Motor neuron (in vitro differentiated cells): ENCODE measurements around the gene ANAPC16. TPM values are rescaled to one million over a fixed set of nuclear protein-coding genes. Genes with fewer than 3 reads are reported as not detected.
"Not testable (repeated sequence)": the region's sequence is repeated elsewhere in the genome, so short reads cannot be mapped to it uniquely, and the experiment has no call there.

Source experiments
- ATAC-seq, 8 experiments: fragments of 200-7000 bp; cut with Tn5 transposase; replicated peaks in 6 of 8; 2 replicates each; pipeline ENCODE4 v1.8.0; 2021; ENCODE audit warnings: mild to moderate bottlenecking in 8 of 8, moderate library complexity in 8 of 8
- H3K27ac ChIP-seq, 2 donors: fragments of 250-450 bp; sonication (Bioruptor Pico); 2 replicates each; pipeline ENCODE4 v1.9.0; 2021; ENCODE audit warnings: antibody characterized with exemption in 2 of 2, mild to moderate bottlenecking in 2 of 2, moderate library complexity in 1 of 2
- H3K4me1 ChIP-seq, 2 donors: fragments of 250-450 bp; sonication (Bioruptor Pico); replicated peaks in 1 of 2; 2 replicates each; pipeline ENCODE4 v1.6.1; 2021; ENCODE audit warnings: antibody characterized with exemption in 2 of 2, mild to moderate bottlenecking in 2 of 2, moderate library complexity in 1 of 2
- H3K4me3 ChIP-seq, 5 donors: fragments of 250-450 bp; sonication (Bioruptor Pico); 2 replicates each; pipeline ENCODE4 v1.9.0; 2021; ENCODE audit warnings: antibody characterized with exemption in 5 of 5, mild to moderate bottlenecking in 5 of 5, moderate library complexity in 4 of 5
- WGBS, 10 experiments: fragments of 450-650 bp; shearing (Covaris generic); methylation state at CpG; one replicate each; pipeline ENCODE4 v1.0.0; 2022; 5-methylcytosine and 5-hydroxymethylcytosine counted together
- in situ Hi-C, 9 experiments: fragments of 400-800 bp; cut with MboI; loops; one replicate each; pipeline ENCODE4 v1.15.0; 2021; ENCODE audit warnings: low sequenced_read_pairs in 9 of 9, low pct_unique_long_range_greater_than_20kb in 2 of 9; ENCODE audit not compliant: unreplicated experiment in 9 of 9
- total RNA-seq, 8 experiments: library from RNA; unstranded; fragments of 300-600 nt; gene quantifications; 2 replicates each; pipeline versions ENCODE4 v1.2.3 to v1.2.4, GENCODE V29; 2022

Gene ANAPC16
- total RNA-seq, 8 experiments from 2014 or later = 33.7 to 63.2 (median 49.7) TPM

DNA sequence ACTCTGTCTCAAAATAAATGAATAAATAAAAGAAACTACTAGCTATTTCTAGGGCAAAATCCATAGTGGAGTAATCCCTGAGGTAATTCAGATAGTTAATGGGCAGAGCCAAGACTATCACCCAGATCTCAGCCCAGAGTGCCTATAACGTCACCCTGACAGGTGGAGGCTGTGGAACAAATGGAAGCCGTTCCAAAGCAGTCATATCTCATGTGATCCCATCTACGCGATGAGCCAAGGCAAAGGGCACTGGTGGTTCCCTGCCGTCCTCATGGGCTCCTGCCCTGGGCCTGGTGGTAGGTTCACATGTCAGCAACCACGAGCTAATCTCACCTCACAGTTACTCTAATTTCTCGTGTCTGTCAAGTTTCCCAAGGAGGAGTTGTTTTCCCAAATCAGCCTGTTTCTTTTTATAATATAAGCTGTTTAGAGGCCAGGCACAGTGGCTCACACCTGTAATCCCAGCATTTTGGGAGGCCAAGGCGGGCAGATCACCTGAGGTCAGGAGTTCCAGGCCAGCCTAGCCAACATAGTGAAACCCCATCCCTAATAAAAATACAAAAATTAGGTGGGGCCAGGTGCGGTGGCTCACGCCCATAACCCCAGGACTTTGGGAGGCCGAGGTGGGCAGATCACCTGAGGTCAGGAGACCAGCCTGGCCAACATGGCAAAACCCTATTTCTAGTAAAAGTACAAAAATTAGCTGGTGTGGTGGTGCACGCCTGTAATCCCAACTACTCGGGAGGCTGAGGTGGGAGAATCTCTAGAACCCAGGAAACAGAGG lies 22.8 kb downstream of the ANAPC16 start:
- in situ Hi-C loops = loop anchor here in 1 of 9 experiments (25.0 kb wide), 1 partner anchor 99 kb away; no protein-coding TSS in a partner anchor
- Histone ChIP-seq H3K4me1 (no peaks in the 10 kb centered on the region), H3K4me3 (no peak overlapping the region), H3K27ac (no peak overlapping the region)
- WGBS, 10 experiments = 92 to 100% (median 100%) methylated on average over 1 to 12 of the region's 13 CpGs; no CpG with 5 or more reads in 2 of the 10 experiments
- no peak for ATAC-seq

DNA sequence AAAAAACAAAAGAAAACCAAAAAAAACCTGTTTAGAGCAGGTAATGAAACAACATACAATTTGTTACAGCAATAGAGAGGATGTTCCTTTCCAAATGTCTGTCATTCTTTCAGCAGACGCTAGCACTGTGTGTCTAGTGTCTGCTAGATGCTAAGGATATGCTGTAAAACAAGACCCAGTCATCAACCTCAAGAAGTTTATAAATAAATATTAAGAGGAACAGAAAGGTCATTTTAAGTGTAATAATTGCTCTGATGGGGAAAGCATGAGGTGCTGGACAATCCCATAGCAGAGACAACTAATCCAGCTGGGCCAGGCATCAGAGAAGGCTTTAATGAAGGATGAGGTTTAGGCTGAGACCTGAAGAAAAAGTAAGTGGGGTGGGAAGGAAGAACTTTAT lies 23.6 kb downstream of the ANAPC16 start:
- WGBS, 10 experiments = 63 to 100% (median 83%) methylated on average over 1 of the region's 1 CpG; no CpG with 5 or more reads in 5 of the 10 experiments

DNA sequence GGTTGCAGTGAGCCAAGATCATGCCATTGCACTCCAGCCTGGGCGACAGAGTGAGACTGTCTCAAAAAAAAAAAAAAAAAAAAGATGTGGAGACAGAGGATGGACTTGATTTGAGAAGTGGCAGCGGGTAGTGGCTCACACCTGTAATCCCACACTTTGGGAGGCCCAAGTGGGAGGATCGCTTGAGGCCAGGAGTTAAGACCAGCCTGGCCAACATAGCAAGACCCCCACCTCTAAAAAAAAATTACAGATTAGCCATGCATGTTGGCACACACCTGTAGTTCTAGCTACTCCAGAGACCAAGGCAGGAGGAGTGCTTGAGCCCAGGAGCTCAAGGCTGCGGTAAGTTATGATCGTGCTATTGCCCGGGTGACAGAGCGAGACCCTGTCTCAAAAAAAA lies 24.6 kb downstream of the ANAPC16 start:
- 60 to 100% (median 93%) methylated on average over 1 to 6 of the region's 7 CpGs; no CpG with 5 or more reads in 5 of the 10 experiments for WGBS, 10 experiments
- Histone ChIP-seq H3K4me1 (peaks cover 0 to 14% of the 10 kb centered on the region in 2 donors), H3K4me3 (no peak overlapping the region), H3K27ac (no peak overlapping the region)
- in situ Hi-C loops = loop anchor here in 1 of 9 experiments (25.0 kb wide), 1 partner anchor 97 kb away; no protein-coding TSS in a partner anchor
- no peak for ATAC-seq

More for the DNA sequence above, 23.6 kb downstream of the ANAPC16 start:
- in situ Hi-C loops = loop anchor here in 1 of 9 experiments (25.0 kb wide), 1 partner anchor 98 kb away; no protein-coding TSS in a partner anchor
- Histone ChIP-seq H3K4me3 (no peak overlapping the region), H3K27ac (no peak overlapping the region), H3K4me1 (peaks cover 0 to 6% of the 10 kb centered on the region in 2 donors)
- no peak for ATAC-seq

DNA sequence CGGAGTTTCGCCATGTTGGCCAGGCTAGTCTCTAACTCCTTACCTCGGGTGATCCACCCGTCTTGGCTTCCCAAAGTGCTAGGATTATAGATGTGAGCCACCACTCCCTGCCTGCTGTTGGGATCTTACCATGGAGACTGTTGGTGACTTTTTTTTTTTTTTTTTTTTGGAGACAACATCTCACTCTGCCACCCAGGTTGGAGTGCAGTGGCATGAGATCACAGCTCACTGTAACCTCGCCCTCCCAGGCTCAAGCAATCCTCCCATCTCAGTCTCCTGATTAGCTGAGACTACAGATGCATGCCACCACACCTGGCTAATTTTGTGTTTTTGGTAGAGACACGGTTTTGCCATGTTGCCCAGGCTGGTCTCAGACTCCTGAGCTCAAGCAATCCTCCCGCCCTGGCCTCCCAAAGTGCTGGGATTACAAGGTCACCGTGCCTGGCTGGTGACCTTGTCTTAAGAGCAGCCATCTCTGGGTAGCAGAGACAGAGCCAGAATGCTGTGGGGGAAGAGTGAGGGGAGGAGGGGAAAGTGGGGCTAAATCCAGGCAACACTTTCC lies 26.0 kb downstream of the ANAPC16 start:
- no peak overlapping the region for H3K4me3 ChIP-seq
- in situ Hi-C loops = loop anchor here in 1 of 9 experiments (25.0 kb wide), 1 partner anchor 96 kb away; no protein-coding TSS in a partner anchor
- H3K27ac ChIP-seq = no peak overlapping the region
- no peak for ATAC-seq
- H3K4me1 ChIP-seq = peaks cover 0 to 14% of the 10 kb centered on the region in 2 donors
- WGBS, 10 experiments = 83 to 93% methylated on average over 1 to 3 of the region's 8 CpGs; no CpG with 5 or more reads in 8 of the 10 experiments

DNA sequence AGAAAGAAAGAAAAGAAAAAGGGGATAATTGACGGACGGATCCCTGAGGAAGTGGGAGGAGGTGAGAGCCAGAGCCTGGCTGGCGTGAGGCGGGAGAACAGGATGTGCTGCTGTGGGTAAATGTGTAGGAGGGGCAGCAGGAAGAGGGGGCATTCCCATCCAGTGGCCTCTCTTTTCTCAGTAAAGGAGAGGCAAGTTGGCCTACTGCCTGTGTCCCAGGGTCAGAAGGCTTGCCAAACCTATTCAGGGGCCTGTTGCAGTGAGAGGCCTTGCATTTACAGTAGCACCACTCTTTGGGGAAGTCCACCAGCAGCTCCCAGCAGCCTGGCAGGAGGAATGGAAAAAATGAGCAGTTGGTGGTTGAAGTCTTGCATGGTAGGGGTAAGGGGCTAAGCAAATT lies 26.9 kb downstream of the ANAPC16 start:
- Histone ChIP-seq H3K4me1 (peaks cover 0 to 16% of the 10 kb centered on the region in 2 donors), H3K27ac (no peak overlapping the region), H3K4me3 (no peak overlapping the region)
- WGBS, 10 experiments = 86 to 100% (median 91%) methylated on average over 2 to 4 of the region's 4 CpGs; no CpG with 5 or more reads in 4 of the 10 experiments
- in situ Hi-C loops = loop anchor here in 1 of 9 experiments (25.0 kb wide), 1 partner anchor 95 kb away; no protein-coding TSS in a partner anchor
- peak in 1 of 8 experiments; percentile 9 for ATAC-seq

- Histone ChIP-seq H3K4me1 (peaks cover 10 to 28% of the 10 kb centered on the region in 2 donors), H3K27ac (peak overlapping the region in 1 of 2 donors; percentile 32), H3K4me3 (no peak overlapping the region)
- 0 to 100% (median 60%) methylated on average over 2 to 7 of the region's 11 CpGs for WGBS, 10 experiments
- ATAC-seq = peak in 5 of 8 experiments; percentile 46 to 91 (median 68)
- in situ Hi-C loops = loop anchor here in 1 of 9 experiments (25.0 kb wide), 1 partner anchor 93 kb away; no protein-coding TSS in a partner anchor
These were observed 28.1 kb downstream of the ANAPC16 start for GRCh38 chr10:72243822-72244437.

DNA sequence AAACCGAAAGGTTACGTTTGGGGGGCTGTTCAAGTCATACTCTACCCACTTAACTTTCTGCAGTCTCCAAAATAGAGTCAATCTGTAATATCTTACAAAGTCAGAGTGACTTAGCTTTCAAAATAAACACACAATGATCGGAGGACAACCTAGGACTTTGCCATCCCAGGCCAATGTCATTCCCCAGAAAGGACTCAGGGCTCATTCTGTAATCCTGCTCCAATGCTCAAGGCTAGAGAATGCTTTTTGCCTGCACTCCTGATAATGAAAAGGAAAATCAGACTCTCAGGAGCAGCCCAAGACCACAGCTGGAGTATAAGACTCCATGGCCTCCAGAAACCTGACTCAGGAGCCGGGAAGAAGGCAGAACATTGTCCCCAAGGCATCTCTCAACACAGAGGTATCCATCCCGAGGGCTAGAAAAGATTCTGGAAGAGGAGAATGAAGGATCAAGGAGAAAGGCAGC lies 28.8 kb downstream of the ANAPC16 start:
- Histone ChIP-seq H3K4me3 (no peak overlapping the region), H3K27ac (peak overlapping the region in 1 of 2 donors; percentile 32), H3K4me1 (peaks cover 12 to 30% of the 10 kb centered on the region in 2 donors)
- ATAC-seq = peak in 3 of 8 experiments; percentile 4 to 15 (median 8)
- WGBS, 10 experiments = 10 to 100% (median 80%) methylated on average over 1 to 5 of the region's 5 CpGs
- in situ Hi-C loops = loop anchor here in 1 of 9 experiments (25.0 kb wide), 1 partner anchor 93 kb away; no protein-coding TSS in a partner anchor

DNA sequence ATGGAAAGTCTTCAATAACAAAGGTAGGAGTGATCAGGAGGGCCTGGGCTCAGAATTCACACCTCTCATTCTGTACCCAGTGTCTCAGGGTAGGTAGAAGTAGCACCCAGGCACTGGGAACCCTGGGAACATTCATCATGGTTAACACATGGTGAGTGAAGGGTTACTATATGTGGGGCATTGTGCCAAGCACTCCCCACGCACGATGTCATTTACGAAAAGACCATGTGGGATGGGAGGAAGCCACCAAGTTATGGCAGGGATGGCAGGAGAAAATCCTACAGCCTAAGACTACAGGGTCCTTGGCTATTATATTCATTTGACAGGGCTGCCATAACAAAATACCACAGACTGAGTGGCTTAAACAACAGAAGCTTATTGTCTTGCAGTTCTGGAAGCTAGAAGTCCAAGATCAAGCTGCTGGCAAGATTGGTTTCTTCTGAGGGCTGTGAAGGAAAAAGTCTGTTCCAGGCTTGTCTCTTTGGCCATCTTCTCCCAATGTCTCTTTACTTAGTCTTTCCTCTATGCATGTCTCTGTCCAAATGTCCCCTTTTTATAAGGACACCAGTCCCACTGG lies 30.2 kb downstream of the ANAPC16 start:
- WGBS, 10 experiments = 26 to 93% (median 64%) methylated on average over 2 to 3 of the region's 3 CpGs; no CpG with 5 or more reads in 5 of the 10 experiments
- H3K4me1 ChIP-seq = peaks cover 12 to 30% of the 10 kb centered on the region in 2 donors
- H3K4me3 ChIP-seq = no peak overlapping the region
- in situ Hi-C loops = loop anchor here in 1 of 9 experiments (25.0 kb wide), 1 partner anchor 91 kb away; no protein-coding TSS in a partner anchor
- ATAC-seq = no peak
- H3K27ac ChIP-seq = no peak overlapping the region

GRCh38 chr10:72248468-72249151 lies 32.8 kb downstream of the ANAPC16 start:
- in situ Hi-C loops = loop anchor here in 1 of 9 experiments (25.0 kb wide), 1 partner anchor 89 kb away; no protein-coding TSS in a partner anchor
- H3K27ac ChIP-seq = peak overlapping the region; percentile 4 to 29
- ATAC-seq = peak; percentile 19 to 79 (median 72)
- H3K4me3 ChIP-seq = no peak overlapping the region
- 28 to 67% (median 50%) methylated on average over 1 to 5 of the region's 10 CpGs; no CpG with 5 or more reads in 5 of the 10 experiments for WGBS, 10 experiments
- peaks cover 12 to 30% of the 10 kb centered on the region in 2 donors for H3K4me1 ChIP-seq

DNA sequence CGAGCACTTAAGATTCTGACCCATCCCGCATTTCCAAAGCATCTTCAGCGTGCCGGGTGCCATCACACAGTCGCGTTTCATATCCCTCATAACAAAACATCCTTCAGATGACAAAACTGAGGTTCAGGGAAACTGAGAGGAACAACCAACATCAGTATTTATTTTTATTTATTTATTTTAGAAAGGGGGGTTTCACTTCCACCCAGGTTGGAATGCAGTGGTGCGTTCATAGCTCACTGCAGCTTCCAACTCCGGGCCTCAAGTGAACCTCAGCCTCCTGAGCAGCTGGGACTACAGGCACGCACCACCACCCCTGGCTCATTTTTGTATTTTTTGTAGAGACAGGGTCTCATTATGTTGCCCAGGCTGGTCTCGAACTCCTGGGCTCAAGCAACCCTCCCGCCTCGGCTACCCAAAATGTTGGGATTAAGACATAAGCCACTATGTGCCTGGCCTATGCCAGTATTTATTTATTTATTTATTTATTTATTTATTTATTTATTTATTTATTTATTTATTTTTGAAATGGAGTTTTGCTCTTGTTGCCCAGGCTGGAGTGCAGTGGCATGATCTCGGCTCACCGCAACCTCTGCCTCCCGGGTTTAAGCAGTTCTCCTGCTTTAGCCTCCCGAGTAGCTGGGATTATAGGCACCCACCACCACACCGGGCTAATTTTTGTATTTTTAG lies 33.5 kb downstream of the ANAPC16 start:
- in situ Hi-C loops = loop anchor here in 1 of 9 experiments (25.0 kb wide), 1 partner anchor 88 kb away; no protein-coding TSS in a partner anchor
- H3K4me3 ChIP-seq, ATAC-seq, H3K27ac ChIP-seq: not testable (repeated sequence)
- 88 to 98% (median 91%) methylated on average over 4 to 12 of the region's 17 CpGs; no CpG with 5 or more reads in 4 of the 10 experiments for WGBS, 10 experiments
- H3K4me1 ChIP-seq = peaks cover 15 to 28% of the 10 kb centered on the region in 2 donors

- peak in 3 of 8 experiments; percentile 40 to 67 (median 57) for ATAC-seq
- H3K4me1 ChIP-seq = peaks cover 27 to 32% of the 10 kb centered on the region in 2 donors
- no peak overlapping the region for H3K27ac ChIP-seq
- in situ Hi-C loops = no loop called here
- no peak overlapping the region for H3K4me3 ChIP-seq
- WGBS, 10 experiments = 100% methylated on average over 1 of the region's 1 CpG; no CpG with 5 or more reads in 8 of the 10 experiments
These were observed 34.9 kb downstream of the ANAPC16 start for GRCh38 chr10:72250666-72251065.
